PC-3 (cell line): ENCODE data around the gene EDN2. TPM values are rescaled to one million over a fixed set of nuclear protein-coding genes. Genes with fewer than 3 reads are reported as not detected.

Experiments
- ATAC-seq: fragments of 200-7000 bp; cut with Tn5 transposase; 2 replicates; pipeline ENCODE4 v1.9.1; 2020; ENCODE audit warnings: mild to moderate bottlenecking, moderate library complexity
- BruUV-seq: library from RNA; stranded (reverse); fragments of 400-500 nt; replicated peaks from 2 replicates; lab custom pipeline; 2021; lab: Mats Ljungman, UMichigan
- CTCF ChIA-PET: fragments of 300-600 bp; sonication (Branson Sonifier 250); formaldehyde crosslinking; loops from one replicate; lab custom pipeline; 2022; ENCODE audit warnings: antibody characterized with exemption; lab: Charles Lee
- POLR2A ChIA-PET: fragments of 300-600 bp; sonication (Branson Sonifier 250); formaldehyde crosslinking; loops from one replicate; lab custom pipeline; 2022; ENCODE audit warnings: antibody characterized with exemption; ENCODE audit not compliant: unreplicated experiment; lab: Charles Lee
- DNase-seq: peaks from one replicate; pipeline ENCODE4 v3.0.0-alpha.2; 2015
- H2AFZ ChIP-seq: fragments of 300-600 bp; sonication (generic); 2 replicates; pipeline ENCODE4 v1.6.0; 2016; ENCODE audit warnings: antibody characterized with exemption, low read length
- H3F3A ChIP-seq: fragments of 300-600 bp; sonication (generic); one replicate; pipeline ENCODE4 v1.6.0; 2017; ENCODE audit warnings: antibody characterized with exemption, low read length, control low read depth, mild to moderate bottlenecking; ENCODE audit not compliant: unreplicated experiment
- H3K27ac ChIP-seq: fragments of 300-600 bp; sonication (generic); 2 replicates; pipeline ENCODE4 v1.5.1; 2016; ENCODE audit warnings: mild to moderate bottlenecking, low read length
- H3K27me3 ChIP-seq: fragments of 300-600 bp; sonication (generic); 2 replicates; pipeline ENCODE4 v1.6.1; 2016; ENCODE audit warnings: low read length, mixed read lengths
- H3K36me3 ChIP-seq: fragments of 300-600 bp; sonication (generic); 2 replicates; pipeline ENCODE4 v1.6.1; 2016; ENCODE audit warnings: low read depth, mixed run types, low read length, mixed read lengths
- H3K4me1 ChIP-seq: fragments of 300-600 bp; sonication (generic); 2 replicates; pipeline ENCODE4 v1.5.1; 2016; ENCODE audit warnings: low read length; ENCODE audit not compliant: insufficient read depth
- H3K4me2 ChIP-seq: fragments of 300-600 bp; sonication (generic); 2 replicates; pipeline ENCODE4 v1.6.0; 2016; ENCODE audit warnings: low read length
- H3K4me3 ChIP-seq: fragments of 300-600 bp; sonication (generic); 2 replicates; pipeline ENCODE4 v1.5.1; 2016; ENCODE audit warnings: mild to moderate bottlenecking, low read length, mixed read lengths
- H3K79me2 ChIP-seq: fragments of 300-600 bp; sonication (generic); 2 replicates; pipeline ENCODE4 v1.6.1; 2017; ENCODE audit warnings: low read length, mixed read lengths
- H3K9ac ChIP-seq: fragments of 300-600 bp; sonication (generic); 2 replicates; pipeline ENCODE4 v1.6.0; 2016; ENCODE audit warnings: mild to moderate bottlenecking, low read length
- H3K9me2 ChIP-seq: fragments of 300-600 bp; sonication (generic); replicated peaks from 2 replicates; pipeline ENCODE4 v1.6.1; 2016; ENCODE audit warnings: mixed run types, low read length, mixed read lengths
- H3K9me3 ChIP-seq: fragments of 300-600 bp; sonication (generic); 2 replicates; pipeline ENCODE4 v1.6.1; 2016; ENCODE audit warnings: low read length, mixed read lengths
- H4K20me1 ChIP-seq: fragments of 300-600 bp; sonication (generic); 2 replicates; pipeline ENCODE4 v1.6.1; 2016; ENCODE audit warnings: low read length, mixed read lengths
- CTCF ChIP-seq: fragments of 300-600 bp; sonication (generic); conservative IDR thresholded peaks from 2 replicates; pipeline ENCODE4 v1.5.1; 2017; ENCODE audit warnings: antibody characterized with exemption, low read depth, mild to moderate bottlenecking, low read length
- EZH2 ChIP-seq: fragments of 300-600 bp; sonication (generic); IDR thresholded peaks from one replicate; pipeline ENCODE4 v1.6.1; 2017; ENCODE audit warnings: antibody characterized with exemption, mild to moderate bottlenecking, low read length; ENCODE audit not compliant: unreplicated experiment
- EZH2phosphoT487 ChIP-seq: fragments of 300-600 bp; sonication (generic); IDR thresholded peaks from 2 replicates; pipeline ENCODE4 v1.6.1; 2018; ENCODE audit warnings: mild to moderate bottlenecking, antibody characterized with exemption, low read length, borderline replicate concordance
- intact Hi-C: fragments of 100-400 bp; cut with micrococcal nuclease; formaldehyde crosslinking; loops from 2 replicates; pipeline ENCODE4 v1.9.0; 2023
- total RNA-seq: library from RNA; depleted of rRNA; stranded (reverse); fragments of >200 nt; gene quantifications from 2 replicates; pipeline ENCODE4 v1.2.3, GENCODE V29; 2014

EDN2 gene
- total RNA-seq, 1 experiment from 2014 or later = 0.36 TPM

DNA sequence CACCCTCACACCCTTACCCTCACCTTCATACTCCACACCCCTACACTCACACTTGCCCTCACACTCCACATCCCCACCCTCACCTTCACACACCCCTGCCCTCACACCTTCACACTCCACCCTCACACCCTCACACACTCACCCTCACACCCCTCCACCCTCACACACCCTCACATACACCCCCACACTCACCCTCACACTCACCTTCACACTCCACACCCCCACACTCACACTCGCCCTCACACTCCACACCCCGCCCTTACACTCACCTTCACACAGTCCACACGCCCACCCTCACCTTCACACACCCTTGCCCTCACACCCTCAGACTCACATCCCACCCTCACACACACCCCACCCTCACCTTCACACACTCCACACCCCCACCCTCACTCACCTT, 43.6 kb upstream of the EDN2 start:
- Histone ChIP-seq H3K27ac (no peak overlapping the region), H3K9me2 (no peaks in the 10 kb centered on the region), H3K36me3 (no peaks in the 10 kb centered on the region), H3F3A (no peaks in the 10 kb centered on the region), H2AFZ (no peak overlapping the region), H3K4me1 (no peaks in the 10 kb centered on the region), H3K27me3 (no peaks in the 10 kb centered on the region), H3K79me2 (no peaks in the 10 kb centered on the region), H3K9ac (no peak overlapping the region), H4K20me1 (no peaks in the 10 kb centered on the region), H3K4me3 (no peak overlapping the region), H3K9me3 (no peaks in the 10 kb centered on the region), H3K4me2 (no peak overlapping the region)
- no TSS peak for BruUV-seq
- intact Hi-C loops = no loop called here
- ChIA-PET POLR2A (no interaction called here), CTCF (no interaction called here)
- TF ChIP-seq EZH2phosphoT487 (no peak), CTCF (no peak), EZH2 (no peak)
- ATAC-seq (no peak), DNase-seq (no peak)

DNA sequence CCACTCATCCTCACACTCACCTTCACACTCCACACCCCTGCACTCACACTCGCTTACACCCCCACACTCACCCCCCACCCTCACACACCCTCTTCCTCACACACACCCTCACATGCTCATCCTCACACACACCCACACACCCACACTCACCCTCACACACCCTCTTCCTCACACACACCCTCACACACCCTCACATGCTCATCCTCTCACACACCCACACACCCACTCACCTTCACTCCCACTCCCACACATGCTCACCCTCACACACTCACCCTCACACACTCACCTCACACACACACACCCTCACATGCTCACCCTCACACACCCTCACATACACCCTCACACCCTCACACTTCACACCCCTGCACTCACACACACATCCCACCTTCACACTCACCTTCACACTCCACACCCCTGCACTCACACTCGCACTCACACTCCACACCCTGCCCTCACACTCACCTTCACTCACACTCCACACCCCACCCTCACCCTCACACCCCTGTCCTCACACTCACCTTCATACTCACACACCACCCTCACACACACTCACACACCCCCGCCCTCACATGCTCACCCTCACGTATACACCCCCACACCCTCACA, 42.6 kb upstream of the EDN2 start:
- Histone ChIP-seq H4K20me1 (no peaks in the 10 kb centered on the region), H3K9me2 (no peaks in the 10 kb centered on the region), H3K27me3 (no peaks in the 10 kb centered on the region), H2AFZ (no peak overlapping the region), H3K36me3 (no peaks in the 10 kb centered on the region), H3K4me1 (no peaks in the 10 kb centered on the region), H3K27ac (no peak overlapping the region), H3K4me3 (no peak overlapping the region), H3K9ac (no peak overlapping the region), H3K9me3 (no peaks in the 10 kb centered on the region), H3K79me2 (no peaks in the 10 kb centered on the region), H3F3A (no peaks in the 10 kb centered on the region), H3K4me2 (no peak overlapping the region)
- BruUV-seq = no TSS peak
- CTCF ChIA-PET = no interaction called here
- intact Hi-C loops = no loop called here
- POLR2A ChIA-PET = no interaction called here
- ATAC-seq (no peak), DNase-seq (no peak)
- TF ChIP-seq EZH2 = no peak
- TF ChIP-seq CTCF = no peak
- no peak for TF ChIP-seq EZH2phosphoT487

DNA sequence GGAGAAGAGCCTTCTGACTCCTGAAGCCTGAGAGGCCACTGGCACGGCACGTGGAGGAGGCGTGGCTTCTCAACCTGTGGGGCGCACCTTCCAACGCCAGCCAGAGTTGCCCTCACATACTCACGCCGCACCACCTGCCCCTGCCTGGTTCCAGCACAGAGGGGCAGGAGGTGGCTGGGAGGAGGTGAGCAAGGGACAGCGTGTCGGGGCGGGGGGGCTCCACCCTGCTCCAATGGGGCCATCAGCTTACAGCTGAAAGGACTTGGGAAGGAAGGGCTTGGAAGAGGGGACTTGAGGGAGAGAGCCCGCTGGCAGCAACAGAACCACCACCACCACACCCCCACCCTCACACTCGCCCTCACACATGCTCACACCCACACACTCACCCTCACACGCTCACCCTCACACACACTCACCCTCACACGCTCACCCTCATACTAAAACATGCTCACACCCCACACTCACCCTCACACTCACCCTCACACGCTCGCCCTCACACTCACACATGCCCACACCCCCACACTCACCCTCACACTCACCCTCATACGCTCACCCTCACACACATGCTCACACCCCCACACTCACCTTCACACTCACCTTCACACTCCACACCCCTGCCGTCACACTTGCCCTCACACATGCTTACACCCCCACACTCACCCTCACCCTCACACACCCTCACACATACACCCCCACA, 41.6 kb upstream of the EDN2 start:
- Histone ChIP-seq H3K36me3 (no peaks in the 10 kb centered on the region), H3K9me2 (no peaks in the 10 kb centered on the region), H3K9ac (no peak overlapping the region), H3F3A (no peaks in the 10 kb centered on the region), H2AFZ (no peak overlapping the region), H3K4me2 (no peak overlapping the region), H3K27ac (no peak overlapping the region), H3K9me3 (no peaks in the 10 kb centered on the region), H3K4me3 (no peak overlapping the region), H3K79me2 (no peaks in the 10 kb centered on the region), H4K20me1 (no peaks in the 10 kb centered on the region), H3K27me3 (no peaks in the 10 kb centered on the region), H3K4me1 (no peaks in the 10 kb centered on the region)
- ChIA-PET CTCF (no interaction called here), POLR2A (no interaction called here)
- TF ChIP-seq CTCF = no peak
- TF ChIP-seq EZH2 = no peak
- ATAC-seq (no peak), DNase-seq (no peak)
- no TSS peak for BruUV-seq
- intact Hi-C loops = no loop called here
